Mucosa of rectum (tissue), 2 donors: Measurements from ENCODE around the gene KRT6B.
"Not testable (repeated sequence)": the region's sequence is repeated elsewhere in the genome, so short reads cannot be mapped to it uniquely, and the experiment has no call there.

ENCODE experiments used
- H3K27ac ChIP-seq, 2 donors: one replicate each; pipeline ENCODE4 v1.7.0; 2013; ENCODE audit warnings: inconsistent platforms in 2 of 2, low read depth in 2 of 2, low read length in 2 of 2
- H3K27me3 ChIP-seq, 2 donors: one replicate each; pipeline ENCODE4 v1.7.0; 2013; ENCODE audit warnings: low read length in 2 of 2; ENCODE audit not compliant: control insufficient read depth in 2 of 2, insufficient read depth in 2 of 2
- H3K36me3 ChIP-seq, 2 donors: one replicate each; pipeline ENCODE4 v1.7.0; 2013; ENCODE audit warnings: low read length in 2 of 2; ENCODE audit not compliant: control insufficient read depth in 2 of 2, insufficient read depth in 2 of 2
- H3K4me1 ChIP-seq, 2 donors: one replicate each; pipeline ENCODE4 v1.7.0; 2013; ENCODE audit warnings: low read length in 2 of 2, mild to moderate bottlenecking in 1 of 2; ENCODE audit not compliant: control insufficient read depth in 2 of 2, insufficient read depth in 2 of 2
- H3K4me3 ChIP-seq, 2 donors: one replicate each; pipeline ENCODE4 v1.7.0; 2013; ENCODE audit warnings: low read length in 2 of 2
- H3K9ac ChIP-seq, 2 donors: one replicate each; pipeline ENCODE4 v1.7.0; 2013; ENCODE audit warnings: low read length in 2 of 2, low read depth in 1 of 2, mild to moderate bottlenecking in 1 of 2
- H3K9me3 ChIP-seq, 2 donors: one replicate each; pipeline ENCODE4 v1.7.0; 2013; ENCODE audit warnings: low read length in 2 of 2; ENCODE audit not compliant: control insufficient read depth in 2 of 2
- donor health status: healthy.
- donor health status: Normal muscosa, but diverticular disease.

The KRT6B gene

DNA sequence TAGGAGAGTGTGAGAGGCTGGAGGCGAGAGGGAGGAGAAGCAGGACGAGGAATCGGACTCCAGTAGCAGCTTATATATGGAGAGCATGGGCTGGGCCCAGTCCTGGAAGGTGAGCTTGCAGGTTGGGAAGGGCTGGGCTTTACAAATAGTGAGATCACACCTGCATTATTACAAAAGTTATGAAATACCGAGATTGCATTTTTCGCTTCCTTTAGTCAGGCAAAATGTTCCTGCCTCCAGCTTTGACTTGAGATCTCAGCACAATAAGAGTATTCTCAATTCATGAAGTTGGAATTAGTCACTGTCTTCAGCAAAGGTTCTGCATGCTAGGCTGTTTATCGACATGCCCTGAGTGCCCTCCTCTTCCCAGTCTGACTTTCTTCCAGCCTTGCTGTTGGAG, at the start of gene KRT6B:
Gene KRT6B, minus strand, starts transcription at position 46 of the 400 bp plus-strand sequence. CDS start 68 bp downstream, outside the sequence.
- peaks cover 0 to 2% of the 10 kb centered on the region in 2 donors for H3K27me3 ChIP-seq
- H3K27ac ChIP-seq, result no peak within 1 kb of the TSS
- no peak within 1 kb of the TSS for H3K9ac ChIP-seq
- H3K4me3 ChIP-seq, result no peak within 1 kb of the TSS
- H3K36me3 ChIP-seq, result no peaks in the 10 kb centered on the region
- no peaks in the 10 kb centered on the region for H3K9me3 ChIP-seq
- H3K4me1 ChIP-seq, result peaks cover 0 to 8% of the 10 kb centered on the region in 2 donors

DNA sequence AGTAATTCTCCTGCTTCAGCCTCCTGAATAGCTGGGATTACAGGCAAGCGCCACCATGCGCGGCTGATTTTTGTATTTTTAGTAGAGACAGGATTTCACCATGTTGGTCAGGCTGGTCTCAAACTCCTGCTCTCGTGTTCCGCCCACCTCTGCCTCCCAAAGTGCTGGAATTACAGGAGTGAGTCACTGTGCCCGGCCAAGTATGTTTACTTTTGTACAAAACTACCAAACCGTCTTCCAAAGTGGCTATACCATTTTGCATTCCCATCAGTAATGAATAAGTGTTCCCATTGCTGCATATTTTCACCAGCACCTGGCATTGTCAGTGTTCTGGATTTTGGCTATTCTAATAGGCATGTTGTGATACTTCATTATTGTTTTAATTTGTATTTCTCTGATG, 49.5 kb upstream of the KRT6B start:
- Histone ChIP-seq H3K4me3 (no peak overlapping the region), H3K9ac (no peak overlapping the region), H3K27me3 (peaks cover 0 to 4% of the 10 kb centered on the region in 2 donors), H3K36me3 (no peaks in the 10 kb centered on the region), H3K9me3 (no peaks in the 10 kb centered on the region), H3K4me1 (no peaks in the 10 kb centered on the region), H3K27ac (no peak overlapping the region)

DNA sequence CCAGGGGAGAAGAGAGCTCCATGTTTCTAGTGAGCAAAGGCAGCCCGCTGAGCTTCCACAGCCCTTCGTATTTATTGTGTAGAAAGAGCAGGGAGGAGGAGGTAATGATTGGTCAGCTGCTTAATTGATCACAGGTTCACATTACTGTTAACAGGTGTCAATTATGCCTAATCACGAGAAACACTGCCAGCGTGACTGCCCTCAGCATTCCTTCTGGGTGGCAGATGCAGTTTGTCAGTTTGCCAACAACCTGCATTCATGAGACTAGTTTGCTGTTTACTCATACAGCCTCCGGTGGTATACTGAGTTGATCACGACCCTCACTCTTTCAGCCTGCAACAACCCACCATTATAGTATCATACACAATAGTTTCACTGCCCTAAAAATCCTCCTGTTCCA, 48.6 kb upstream of the KRT6B start:
- H3K27me3 ChIP-seq, H3K4me3 ChIP-seq, H3K27ac ChIP-seq, H3K36me3 ChIP-seq, H3K4me1 ChIP-seq, H3K9ac ChIP-seq, H3K9me3 ChIP-seq: not testable (repeated sequence)

DNA sequence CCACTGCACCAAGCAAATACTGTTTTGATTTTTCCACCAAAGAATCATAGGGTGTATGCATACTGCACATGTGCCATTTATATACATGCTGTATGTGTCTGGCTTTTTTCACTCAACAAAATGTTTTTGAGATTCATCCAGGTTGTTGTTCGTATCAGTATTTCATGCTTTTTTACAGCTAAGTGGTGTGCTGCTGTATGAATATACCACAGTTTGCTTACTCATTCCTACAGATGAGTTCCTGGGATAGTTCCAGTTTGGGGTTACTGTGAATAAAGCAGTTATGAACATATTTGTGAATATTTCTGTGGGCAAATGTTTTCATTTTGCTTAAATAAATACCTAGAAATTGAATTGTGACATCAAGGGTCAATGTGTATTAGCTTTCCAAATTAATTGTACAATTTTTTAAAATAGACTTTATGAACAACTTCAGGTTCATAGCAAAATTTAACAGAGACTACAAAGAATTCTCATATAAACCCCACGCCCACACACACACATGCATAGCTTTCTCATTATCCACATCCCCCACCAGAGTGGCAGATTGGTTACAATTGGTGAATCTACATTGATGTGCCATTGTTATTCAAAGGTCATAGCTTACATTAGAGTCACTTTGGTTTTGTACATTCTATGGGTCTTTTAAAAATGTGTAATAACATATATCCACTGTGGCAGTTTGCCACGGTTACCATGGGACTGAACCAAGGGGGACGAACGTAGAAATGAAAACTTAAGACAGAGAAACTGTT, 48.0 kb upstream of the KRT6B start:
- no peaks in the 10 kb centered on the region for H3K4me1 ChIP-seq
- no peak overlapping the region for H3K4me3 ChIP-seq
- H3K27me3 ChIP-seq, result peaks cover 0 to 8% of the 10 kb centered on the region in 2 donors
- H3K9me3 ChIP-seq, result no peaks in the 10 kb centered on the region
- no peak overlapping the region for H3K27ac ChIP-seq
- H3K9ac ChIP-seq, result no peak overlapping the region
- H3K36me3 ChIP-seq, result no peaks in the 10 kb centered on the region

DNA sequence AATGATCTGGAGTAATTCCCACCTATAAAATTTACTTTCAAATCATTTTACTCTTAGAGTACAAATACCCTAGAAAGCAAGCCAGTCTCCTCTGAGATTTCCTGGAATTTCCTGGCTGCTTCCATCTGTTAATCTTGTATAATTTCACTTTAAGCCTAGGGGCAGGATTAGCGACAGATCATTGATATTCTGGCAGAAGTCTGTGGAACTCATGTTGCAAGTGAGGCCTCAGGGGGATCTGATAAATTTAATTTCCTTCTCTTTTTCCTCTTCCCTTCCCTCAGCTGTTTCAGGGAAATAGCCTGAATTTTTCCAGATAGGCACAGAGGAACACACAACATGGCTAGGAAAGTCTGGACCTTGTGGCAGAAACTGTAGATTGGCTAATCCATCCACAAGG, 47.0 kb upstream of the KRT6B start:
- Histone ChIP-seq H3K36me3 (no peaks in the 10 kb centered on the region), H3K9me3 (no peaks in the 10 kb centered on the region), H3K4me1 (no peaks in the 10 kb centered on the region), H3K4me3 (no peak overlapping the region), H3K27me3 (peaks cover 0 to 8% of the 10 kb centered on the region in 2 donors), H3K27ac (no peak overlapping the region), H3K9ac (no peak overlapping the region)

DNA sequence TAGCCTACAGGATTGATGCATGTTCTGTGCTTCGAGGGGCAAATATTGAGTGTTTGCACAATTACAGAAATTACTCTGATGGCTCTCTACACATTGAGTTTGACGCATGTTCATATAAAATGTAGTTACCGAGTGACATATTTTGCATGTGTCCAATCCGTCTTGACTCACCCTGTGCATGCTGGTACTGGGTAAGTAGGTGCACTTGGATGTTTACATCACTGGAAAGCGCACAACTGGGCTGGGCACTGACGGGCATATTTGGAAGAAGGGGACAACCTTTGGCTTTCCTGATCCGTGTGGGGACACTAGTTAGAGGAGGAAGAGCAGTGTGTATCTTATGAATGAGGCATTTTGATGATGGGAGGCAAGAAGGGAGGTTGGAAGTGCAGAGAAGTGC, 46.0 kb upstream of the KRT6B start:
- no peak overlapping the region for H3K4me3 ChIP-seq
- H3K27me3 ChIP-seq, result peaks cover 0 to 8% of the 10 kb centered on the region in 2 donors
- no peak overlapping the region for H3K9ac ChIP-seq
- H3K27ac ChIP-seq, result no peak overlapping the region
- no peaks in the 10 kb centered on the region for H3K36me3 ChIP-seq
- no peaks in the 10 kb centered on the region for H3K4me1 ChIP-seq
- no peaks in the 10 kb centered on the region for H3K9me3 ChIP-seq

DNA sequence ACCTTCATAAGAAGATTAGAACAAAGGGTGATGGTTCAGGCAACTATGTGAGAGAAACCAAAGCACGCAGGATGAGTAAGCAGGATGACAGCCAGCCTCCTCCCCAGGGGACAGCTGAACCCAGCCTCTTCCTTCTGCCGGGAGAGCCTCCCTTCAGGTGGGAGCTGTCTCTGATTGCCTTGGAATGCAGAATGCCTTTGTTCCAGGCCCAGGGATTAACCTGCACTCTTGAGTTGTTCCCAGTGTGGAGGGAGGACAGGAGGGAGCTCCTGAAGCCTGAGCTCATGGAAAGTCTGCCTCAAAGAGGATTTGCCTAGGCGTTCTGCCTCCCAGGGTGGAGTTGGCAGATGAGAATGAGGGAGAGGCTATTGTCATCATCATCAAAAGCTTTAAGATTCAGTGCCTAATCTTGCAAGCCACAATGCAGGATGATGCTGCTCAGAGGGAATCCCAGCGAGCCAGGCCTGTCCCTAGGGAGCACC, 44.7 kb upstream of the KRT6B start:
- Histone ChIP-seq H3K4me1 (no peaks in the 10 kb centered on the region), H3K27ac (no peak overlapping the region), H3K9ac (no peak overlapping the region), H3K27me3 (peaks cover 0 to 8% of the 10 kb centered on the region in 2 donors), H3K36me3 (no peaks in the 10 kb centered on the region), H3K9me3 (no peaks in the 10 kb centered on the region), H3K4me3 (no peak overlapping the region)

DNA sequence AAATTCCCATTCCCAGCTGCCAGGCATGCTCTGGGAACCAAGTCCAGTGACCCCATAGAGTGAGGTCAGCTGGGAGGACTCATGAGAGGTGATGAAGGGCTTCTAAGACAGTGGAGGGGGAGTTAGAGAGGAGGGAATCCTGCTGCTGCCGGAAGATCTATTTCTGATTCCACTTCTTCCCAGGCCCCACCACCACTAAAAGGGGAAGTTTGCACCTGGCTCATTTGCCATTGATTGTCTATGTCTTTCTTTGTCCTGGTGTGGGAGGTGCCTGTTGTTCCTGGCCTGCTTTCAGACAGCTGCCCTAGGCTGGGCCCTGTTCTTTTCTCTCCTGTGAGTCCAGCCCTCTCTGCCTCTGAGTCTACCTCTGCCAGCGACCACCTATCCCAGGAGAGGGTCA, 44.1 kb upstream of the KRT6B start:
- Histone ChIP-seq H3K27ac (no peak overlapping the region), H3K9ac (no peak overlapping the region), H3K4me1 (no peaks in the 10 kb centered on the region)

DNA sequence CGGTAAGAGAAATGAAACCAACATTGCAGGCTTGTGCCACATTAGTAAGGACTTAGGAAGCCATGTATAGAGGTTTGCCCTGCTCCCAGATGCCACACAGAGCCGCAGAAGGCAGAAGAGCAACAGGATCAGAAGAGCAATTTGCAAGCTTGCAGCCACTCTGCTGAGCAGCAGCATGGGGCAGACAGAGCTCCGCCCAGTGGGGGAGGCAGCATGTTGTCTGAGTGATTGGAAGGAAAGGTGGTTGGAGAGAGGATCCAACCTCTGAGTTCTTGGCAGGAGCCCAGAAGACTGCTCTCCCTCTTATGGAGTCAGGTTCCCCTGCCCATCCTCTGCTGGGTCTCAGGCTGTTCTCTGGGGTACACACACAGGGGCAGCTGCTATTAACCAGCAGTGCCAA, 43.4 kb upstream of the KRT6B start:
- Histone ChIP-seq H3K27me3 (peaks cover 0 to 8% of the 10 kb centered on the region in 2 donors), H3K27ac (no peak overlapping the region), H3K4me1 (no peaks in the 10 kb centered on the region), H3K4me3 (no peak overlapping the region), H3K9me3 (no peaks in the 10 kb centered on the region), H3K36me3 (no peaks in the 10 kb centered on the region), H3K9ac (no peak overlapping the region)

More for the DNA sequence above, 44.1 kb upstream of the KRT6B start:
- Histone ChIP-seq H3K36me3 (no peaks in the 10 kb centered on the region), H3K4me3 (no peak overlapping the region), H3K9me3 (no peaks in the 10 kb centered on the region), H3K27me3 (peaks cover 0 to 8% of the 10 kb centered on the region in 2 donors)

DNA sequence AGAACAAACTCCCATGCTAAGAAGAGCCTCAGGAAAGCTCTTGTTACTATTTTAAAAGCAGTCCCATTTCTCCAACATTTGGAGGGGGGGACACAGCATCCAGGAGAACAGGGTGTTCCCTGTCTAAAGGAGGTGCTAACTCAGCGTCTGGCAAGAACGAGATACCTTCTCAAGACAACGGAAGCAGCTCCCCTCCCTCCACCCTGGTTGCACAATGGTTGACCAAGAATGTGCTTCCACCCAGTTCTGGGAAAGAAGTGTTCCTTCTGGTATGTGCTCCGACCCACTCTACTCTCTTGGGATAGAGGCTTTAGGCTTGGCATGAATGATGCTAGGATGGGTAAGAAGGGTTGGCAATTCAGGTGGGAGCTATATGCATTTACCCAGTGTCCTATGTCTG, 42.6 kb upstream of the KRT6B start:
- no peaks in the 10 kb centered on the region for H3K36me3 ChIP-seq
- H3K4me3 ChIP-seq, result no peak overlapping the region
- H3K9ac ChIP-seq, result no peak overlapping the region
- H3K27ac ChIP-seq, result no peak overlapping the region
- H3K9me3 ChIP-seq, result no peaks in the 10 kb centered on the region
- H3K4me1 ChIP-seq, result no peaks in the 10 kb centered on the region
- peaks cover 0 to 8% of the 10 kb centered on the region in 2 donors for H3K27me3 ChIP-seq
